Measurements from ENCODE around the gene ATAD3C.

ATAD3C gene

DNA sequence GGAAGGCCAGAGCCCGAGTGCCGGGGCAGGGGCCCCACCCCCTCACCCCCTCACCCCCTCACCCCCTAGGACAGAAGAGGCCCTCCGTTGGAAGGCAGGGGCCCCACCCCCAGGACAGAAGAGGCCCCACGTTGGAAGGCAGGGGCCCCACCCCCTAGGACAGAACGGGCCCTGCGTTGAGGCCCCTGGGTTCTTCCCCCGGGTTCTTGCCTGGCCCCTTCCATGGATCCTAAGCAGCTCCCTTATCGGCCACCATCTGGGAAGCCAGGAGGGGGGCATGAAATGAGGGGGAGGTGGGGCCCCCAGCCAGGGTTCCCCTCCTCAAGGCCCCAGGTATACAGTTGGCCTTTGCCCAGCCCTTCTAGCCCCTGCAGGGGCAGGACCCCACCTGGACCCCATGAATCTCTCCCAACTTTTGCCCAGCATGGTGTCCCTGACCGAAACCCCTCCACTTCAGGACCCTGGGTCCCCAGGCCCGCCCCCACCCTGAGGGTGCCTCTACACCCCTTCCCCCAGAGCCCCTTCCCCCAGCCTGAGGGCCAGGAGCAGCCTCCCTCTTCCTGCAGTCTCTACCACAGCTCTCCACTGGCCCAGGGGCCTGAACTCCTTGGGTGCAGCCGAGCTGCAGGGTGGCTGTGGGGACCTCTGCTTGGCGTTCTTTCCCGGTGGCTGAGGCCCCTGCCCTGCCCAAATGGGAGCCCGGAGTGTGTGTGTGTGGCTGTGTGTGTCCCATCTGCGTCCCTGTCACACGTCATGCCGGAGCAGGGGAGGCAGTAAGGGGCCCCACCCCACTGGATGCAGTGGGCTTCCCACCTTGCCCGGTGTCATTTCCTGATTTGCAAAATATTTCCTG lies 18.3 kb upstream of the ATAD3C start:
- Mint-ChIP-seq H3K27ac (peak overlapping the region in 1 of 2 donors; percentile 29), H3K36me3 (ENCODE audit: insufficient read depth) (no peaks in the 10 kb centered on the region), H3K9me3 (no peaks in the 10 kb centered on the region), H3K4me1 (ENCODE audit: low read depth in 2 of 2) (peaks cover 0 to 7% of the 10 kb centered on the region in 2 donors), H3K4me3 (no peak overlapping the region), H3K27me3 (peaks cover 22 to 74% of the 10 kb centered on the region in 2 donors)
- DNase-seq = no peak
- no peak for ATAC-seq (replicated peaks)

DNA sequence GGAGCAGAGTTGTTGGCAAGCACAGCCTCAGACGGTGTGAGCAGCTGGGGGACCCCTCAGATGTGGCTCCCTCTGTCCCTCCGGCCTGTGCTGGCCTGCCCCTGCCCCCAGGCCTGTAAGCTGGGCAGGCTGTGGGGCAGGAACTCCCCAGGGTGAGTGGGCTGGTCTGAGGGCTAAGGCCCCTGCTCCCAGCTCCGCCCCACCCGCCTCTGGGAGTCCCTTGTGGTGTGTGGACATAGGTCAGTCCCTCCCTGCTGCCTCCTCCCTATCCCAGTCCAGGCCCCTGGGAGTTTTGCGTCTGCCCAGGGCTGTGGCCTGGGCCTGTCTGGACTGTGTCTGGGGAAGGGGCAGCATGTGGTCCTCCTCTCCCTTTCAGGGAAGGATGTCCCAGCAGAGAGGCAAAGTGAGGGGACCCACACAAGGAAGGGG lies 17.6 kb upstream of the ATAD3C start:
- ATAC-seq (replicated peaks) = no peak
- no peaks in the 10 kb centered on the region for H3K36me3 Mint-ChIP-seq (ENCODE audit: insufficient read depth)
- no peak for DNase-seq
- no peaks in the 10 kb centered on the region for H3K9me3 Mint-ChIP-seq
- no peak overlapping the region for H3K4me3 Mint-ChIP-seq
- peaks cover 0 to 5% of the 10 kb centered on the region in 2 donors for H3K4me1 Mint-ChIP-seq (ENCODE audit: low read depth in 2 of 2)
- H3K27me3 Mint-ChIP-seq = peaks cover 21 to 73% of the 10 kb centered on the region in 2 donors
- H3K27ac Mint-ChIP-seq = no peak overlapping the region

- no peak for ATAC-seq (replicated peaks)
- peaks cover 21 to 73% of the 10 kb centered on the region in 2 donors for H3K27me3 Mint-ChIP-seq
- H3K36me3 Mint-ChIP-seq (ENCODE audit: insufficient read depth) = no peaks in the 10 kb centered on the region
- no peaks in the 10 kb centered on the region for H3K9me3 Mint-ChIP-seq
- no peak overlapping the region for H3K4me3 Mint-ChIP-seq
- H3K4me1 Mint-ChIP-seq (ENCODE audit: low read depth in 2 of 2) = peaks cover 0 to 5% of the 10 kb centered on the region in 2 donors
- H3K27ac Mint-ChIP-seq = no peak overlapping the region
- DNase-seq = no peak
Measured at GRCh38 chr1:1432274-1432950, 17.1 kb upstream of the ATAD3C start.

GRCh38 chr1:1432951-1433803 lies 16.3 kb upstream of the ATAD3C start:
- Mint-ChIP-seq H3K27me3 (peaks cover 20 to 70% of the 10 kb centered on the region in 2 donors), H3K4me1 (ENCODE audit: low read depth in 2 of 2) (peaks cover 0 to 5% of the 10 kb centered on the region in 2 donors), H3K36me3 (ENCODE audit: insufficient read depth) (no peaks in the 10 kb centered on the region), H3K9me3 (no peaks in the 10 kb centered on the region), H3K27ac (no peak overlapping the region), H3K4me3 (no peak overlapping the region)
- ATAC-seq (replicated peaks) (no peak), DNase-seq (no peak)

DNA sequence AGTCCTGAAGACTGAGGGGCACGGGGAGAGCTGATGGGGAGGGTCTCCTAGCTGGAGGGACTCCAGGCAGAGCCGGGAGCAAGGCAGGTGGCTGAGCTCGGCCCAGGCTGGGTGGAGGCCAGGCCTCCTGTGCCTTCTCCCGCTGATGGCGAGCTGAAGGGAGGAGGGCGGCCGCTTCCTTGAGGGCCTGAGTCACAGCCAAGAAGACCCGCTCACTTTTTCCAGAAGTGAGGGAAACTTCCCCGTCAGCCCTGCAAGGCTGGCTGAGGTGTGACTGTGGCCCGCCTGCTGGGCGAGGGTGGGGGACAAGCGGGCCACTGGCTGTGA lies 15.7 kb upstream of the ATAD3C start:
- Mint-ChIP-seq H3K36me3 (ENCODE audit: insufficient read depth) (no peaks in the 10 kb centered on the region), H3K27me3 (peaks cover 14 to 70% of the 10 kb centered on the region in 2 donors), H3K9me3 (no peaks in the 10 kb centered on the region), H3K27ac (no peak overlapping the region), H3K4me1 (ENCODE audit: low read depth in 2 of 2) (peaks cover 0 to 5% of the 10 kb centered on the region in 2 donors), H3K4me3 (no peak overlapping the region)
- DNase-seq = no peak
- no peak for ATAC-seq (replicated peaks)

DNA sequence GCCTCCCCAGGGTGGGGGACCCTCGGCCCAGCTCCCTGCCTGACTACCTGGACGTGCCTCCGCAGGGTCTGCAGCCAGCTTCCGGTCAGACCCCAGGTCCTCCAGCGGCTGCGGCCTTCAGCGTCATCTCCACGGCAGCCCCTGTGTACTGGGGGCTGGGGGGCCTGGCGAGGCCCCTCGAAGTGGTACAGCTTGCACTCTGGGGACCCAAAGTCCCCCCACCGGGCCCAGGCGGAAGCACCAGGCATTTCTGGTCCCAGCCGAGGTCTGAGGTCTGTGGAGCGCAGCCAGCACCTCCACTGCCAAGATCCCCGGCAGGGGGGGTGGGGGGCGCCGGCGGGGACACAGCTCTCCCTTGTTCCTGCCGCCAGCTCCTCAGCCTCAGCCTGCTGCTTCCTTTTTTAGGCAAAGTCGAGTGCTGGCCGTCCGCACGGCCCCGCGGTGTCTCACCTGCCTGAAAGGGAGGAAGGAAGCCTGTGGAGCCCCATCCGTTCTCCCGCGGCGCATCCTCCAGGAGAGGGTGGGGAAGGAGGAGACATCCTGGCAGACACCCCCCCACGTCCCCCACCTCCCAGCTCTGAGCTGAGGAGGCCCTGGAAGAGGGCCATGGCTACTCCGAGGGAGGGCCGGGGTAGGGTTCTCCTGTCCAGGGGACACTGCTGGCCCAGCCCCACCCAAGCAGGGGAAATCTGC lies 15.2 kb upstream of the ATAD3C start:
- ATAC-seq (replicated peaks) = no peak
- no peak for DNase-seq

DNA sequence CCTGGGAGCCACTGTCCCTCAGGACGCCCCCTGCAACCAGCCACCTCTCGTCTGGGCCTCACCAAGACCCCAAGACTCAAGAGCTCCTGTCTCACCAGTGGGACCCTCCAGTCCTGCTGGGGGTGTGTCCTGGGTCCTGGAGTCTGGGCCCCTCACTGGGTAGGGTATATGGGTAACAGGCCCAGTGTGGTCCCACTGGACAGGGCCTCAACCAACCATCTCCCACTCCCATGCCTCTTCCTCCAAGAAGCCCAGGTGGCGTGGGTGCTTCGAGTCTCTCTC lies 14.7 kb upstream of the ATAD3C start:
- no peak overlapping the region for H3K27ac Mint-ChIP-seq
- no peaks in the 10 kb centered on the region for H3K36me3 Mint-ChIP-seq (ENCODE audit: insufficient read depth)
- peak overlapping the region; percentile 65 to 69 for H3K4me3 Mint-ChIP-seq
- peaks cover 12 to 65% of the 10 kb centered on the region in 2 donors for H3K27me3 Mint-ChIP-seq
- DNase-seq = no peak
- ATAC-seq (replicated peaks) = no peak
- no peaks in the 10 kb centered on the region for H3K9me3 Mint-ChIP-seq
- H3K4me1 Mint-ChIP-seq (ENCODE audit: low read depth in 2 of 2) = peaks cover 0 to 5% of the 10 kb centered on the region in 2 donors

More for the DNA sequence above, 15.2 kb upstream of the ATAD3C start:
- Mint-ChIP-seq H3K27me3 (peaks cover 14 to 70% of the 10 kb centered on the region in 2 donors), H3K4me3 (no peak overlapping the region), H3K36me3 (ENCODE audit: insufficient read depth) (no peaks in the 10 kb centered on the region), H3K27ac (no peak overlapping the region), H3K4me1 (ENCODE audit: low read depth in 2 of 2) (peaks cover 0 to 5% of the 10 kb centered on the region in 2 donors), H3K9me3 (no peaks in the 10 kb centered on the region)

DNA sequence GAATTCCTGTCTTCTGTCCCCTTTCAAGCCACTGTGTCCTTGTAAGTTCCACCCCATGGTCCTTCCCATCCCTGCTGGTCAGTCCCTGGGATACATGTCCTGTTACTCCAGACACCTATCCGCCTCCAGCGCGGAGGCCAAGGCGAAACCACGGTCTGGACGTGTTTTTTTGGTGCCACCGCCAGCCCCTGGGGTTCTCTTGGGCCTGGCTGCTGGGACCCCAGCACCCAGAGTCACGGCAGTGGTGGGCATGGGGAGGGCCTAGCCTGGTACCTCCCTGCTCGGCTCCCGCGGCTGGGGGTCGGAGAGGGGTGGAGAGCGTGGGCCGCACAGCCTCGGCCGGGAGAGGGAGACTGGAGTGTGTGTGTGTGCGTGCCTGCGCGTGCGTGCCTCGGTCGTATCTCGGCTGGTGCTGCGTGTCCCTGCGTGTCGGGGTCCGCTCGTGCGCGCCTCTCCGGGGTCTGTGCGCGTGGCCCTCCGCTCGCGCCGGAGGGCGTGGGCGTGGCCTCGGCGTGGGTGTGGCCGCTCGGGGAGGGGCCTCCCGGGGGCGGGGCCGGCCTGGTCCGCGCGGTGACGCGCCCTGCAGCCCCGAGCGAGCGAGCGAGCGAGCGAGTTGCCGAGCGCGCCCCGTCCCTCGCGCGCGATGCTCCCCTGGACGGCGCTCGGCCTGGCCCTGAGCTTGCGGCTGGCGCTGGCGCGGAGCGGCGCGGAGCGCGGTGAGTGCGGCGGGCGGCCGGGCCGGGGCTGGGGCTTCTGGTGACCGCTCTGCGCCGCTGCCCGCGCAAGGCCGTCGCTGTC lies 14.2 kb upstream of the ATAD3C start, which contains the start of gene VWA1:
Gene VWA1, plus strand, starts transcription at position 585 of the 798 bp plus-strand sequence. Its CDS starts 59 bp downstream, at position 644.
- H3K9me3 Mint-ChIP-seq = no peaks in the 10 kb centered on the region
- peaks cover 0 to 5% of the 10 kb centered on the region in 2 donors for H3K4me1 Mint-ChIP-seq (ENCODE audit: low read depth in 2 of 2)
- peak; percentile 88 for ATAC-seq (replicated peaks)
- H3K27ac Mint-ChIP-seq = no peak within 1 kb of the TSS
- no peaks in the 10 kb centered on the region for H3K36me3 Mint-ChIP-seq (ENCODE audit: insufficient read depth)
- H3K27me3 Mint-ChIP-seq = peaks cover 10 to 59% of the 10 kb centered on the region in 2 donors
- DNase-seq = peak; percentile 35 to 50 (median 37)
- H3K4me3 Mint-ChIP-seq = peak within 1 kb of the TSS; percentile 65 to 69

GRCh38 chr1:1435911-1436629 lies 13.4 kb upstream of the ATAD3C start:
- no peaks in the 10 kb centered on the region for H3K36me3 Mint-ChIP-seq (ENCODE audit: insufficient read depth)
- DNase-seq = no peak

DNA sequence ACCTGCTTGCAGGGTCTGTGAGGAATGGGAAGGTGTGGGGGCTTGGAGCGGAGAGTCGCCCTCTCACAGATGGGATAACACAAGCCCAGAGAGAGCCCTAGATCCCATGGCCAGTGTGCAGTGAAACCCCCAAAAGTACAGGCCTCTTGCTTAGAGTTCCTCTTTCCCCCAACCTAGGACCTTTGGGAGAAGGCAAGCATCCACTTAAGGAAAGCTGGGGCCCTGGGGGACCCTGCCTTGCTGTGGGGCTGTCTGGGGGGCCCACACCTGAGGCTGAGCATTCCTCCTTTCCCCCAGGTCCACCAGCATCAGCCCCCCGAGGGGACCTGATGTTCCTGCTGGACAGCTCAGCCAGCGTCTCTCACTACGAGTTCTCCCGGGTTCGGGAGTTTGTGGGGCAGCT lies 12.9 kb upstream of the ATAD3C start:
- no peaks in the 10 kb centered on the region for H3K9me3 Mint-ChIP-seq
- H3K36me3 Mint-ChIP-seq (ENCODE audit: insufficient read depth) = no peaks in the 10 kb centered on the region
- ATAC-seq (replicated peaks) = no peak
- peaks cover 10 to 60% of the 10 kb centered on the region in 2 donors for H3K27me3 Mint-ChIP-seq
- H3K27ac Mint-ChIP-seq = no peak overlapping the region
- no peak for DNase-seq
- H3K4me3 Mint-ChIP-seq = peak overlapping the region; percentile 58 to 59
- H3K4me1 Mint-ChIP-seq (ENCODE audit: low read depth in 2 of 2) = peaks cover 0 to 5% of the 10 kb centered on the region in 2 donors

More at GRCh38 chr1:1435911-1436629, 13.4 kb upstream of the ATAD3C start:
- peaks cover 0 to 5% of the 10 kb centered on the region in 2 donors for H3K4me1 Mint-ChIP-seq (ENCODE audit: low read depth in 2 of 2)
- H3K4me3 Mint-ChIP-seq = peak overlapping the region; percentile 58 to 59
- no peak overlapping the region for H3K27ac Mint-ChIP-seq
- ATAC-seq (replicated peaks) = peak; percentile 9
- H3K9me3 Mint-ChIP-seq = no peaks in the 10 kb centered on the region
- peaks cover 10 to 65% of the 10 kb centered on the region in 2 donors for H3K27me3 Mint-ChIP-seq

GRCh38 chr1:1437033-1437903 lies 12.2 kb upstream of the ATAD3C start:
- Mint-ChIP-seq H3K4me1 (ENCODE audit: low read depth in 2 of 2) (peaks cover 0 to 5% of the 10 kb centered on the region in 2 donors), H3K9me3 (no peaks in the 10 kb centered on the region), H3K27ac (no peak overlapping the region), H3K27me3 (peaks cover 10 to 53% of the 10 kb centered on the region in 2 donors), H3K4me3 (no peak overlapping the region), H3K36me3 (ENCODE audit: insufficient read depth) (no peaks in the 10 kb centered on the region)
- no peak for DNase-seq
- ATAC-seq (replicated peaks) = no peak
